ENCODE data around the gene RNF207. TPM values are rescaled to one million over a fixed set of nuclear protein-coding genes. Genes with fewer than 3 reads are reported as not detected.

Gene RNF207
- total and polyA plus RNA-seq, 2 of the 13 experiments (the other 11 are each of a cell fraction or from before 2014, with no cell fraction given): 9.8 to 15.9 TPM

DNA sequence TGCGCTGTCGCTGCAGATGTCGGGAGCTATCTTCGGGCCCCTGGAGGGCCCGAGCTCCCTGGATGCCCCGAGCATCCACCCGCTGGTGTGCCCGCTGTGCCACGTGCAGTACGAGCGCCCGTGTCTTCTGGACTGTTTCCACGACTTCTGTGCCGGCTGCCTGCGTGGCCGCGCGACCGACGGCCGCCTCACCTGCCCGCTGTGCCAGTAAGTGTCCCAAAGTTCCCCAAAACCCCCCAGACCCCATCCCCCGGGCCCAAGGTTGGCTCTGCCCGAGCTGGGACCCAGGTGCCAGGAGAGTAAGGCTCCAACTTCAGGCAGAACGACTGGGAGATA is 569 bp downstream of the RNF207 start (continued):
- TF ChIP-seq RBAK (CRISPR knock-in tag; IDR thresholded peaks at IDR 0.05): no peak
- TF ChIP-seq, protein P1, sequence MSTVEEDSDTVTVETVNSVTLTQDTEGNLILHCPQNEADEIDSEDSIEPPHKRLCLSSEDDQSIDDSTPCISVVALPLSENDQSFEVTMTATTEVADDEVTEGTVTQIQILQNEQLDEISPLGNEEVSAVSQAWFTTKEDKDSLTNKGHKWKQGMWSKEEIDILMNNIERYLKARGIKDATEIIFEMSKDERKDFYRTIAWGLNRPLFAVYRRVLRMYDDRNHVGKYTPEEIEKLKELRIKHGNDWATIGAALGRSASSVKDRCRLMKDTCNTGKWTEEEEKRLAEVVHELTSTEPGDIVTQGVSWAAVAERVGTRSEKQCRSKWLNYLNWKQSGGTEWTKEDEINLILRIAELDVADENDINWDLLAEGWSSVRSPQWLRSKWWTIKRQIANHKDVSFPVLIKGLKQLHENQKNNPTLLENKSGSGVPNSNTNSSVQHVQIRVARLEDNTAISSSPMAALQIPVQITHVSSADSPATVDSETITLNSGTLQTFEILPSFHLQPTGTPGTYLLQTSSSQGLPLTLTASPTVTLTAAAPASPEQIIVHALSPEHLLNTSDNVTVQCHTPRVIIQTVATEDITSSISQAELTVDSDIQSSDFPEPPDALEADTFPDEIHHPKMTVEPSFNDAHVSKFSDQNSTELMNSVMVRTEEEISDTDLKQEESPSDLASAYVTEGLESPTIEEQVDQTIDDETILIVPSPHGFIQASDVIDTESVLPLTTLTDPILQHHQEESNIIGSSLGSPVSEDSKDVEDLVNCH (CRISPR knock-in tag; IDR thresholded peaks at IDR 0.05): no peak
- 0 out of 2 replicates have a peak, but pooled peaks have one; percentile 23 for TF ChIP-seq HNRNPL (IDR thresholded peaks at IDR 0.05; ENCODE audit: low read depth, low read length)
- no peak for TF ChIP-seq CREBL2 (CRISPR knock-in tag; IDR thresholded peaks at IDR 0.05; ENCODE audit: borderline replicate concordance)
- TF ChIP-seq, protein P2, sequence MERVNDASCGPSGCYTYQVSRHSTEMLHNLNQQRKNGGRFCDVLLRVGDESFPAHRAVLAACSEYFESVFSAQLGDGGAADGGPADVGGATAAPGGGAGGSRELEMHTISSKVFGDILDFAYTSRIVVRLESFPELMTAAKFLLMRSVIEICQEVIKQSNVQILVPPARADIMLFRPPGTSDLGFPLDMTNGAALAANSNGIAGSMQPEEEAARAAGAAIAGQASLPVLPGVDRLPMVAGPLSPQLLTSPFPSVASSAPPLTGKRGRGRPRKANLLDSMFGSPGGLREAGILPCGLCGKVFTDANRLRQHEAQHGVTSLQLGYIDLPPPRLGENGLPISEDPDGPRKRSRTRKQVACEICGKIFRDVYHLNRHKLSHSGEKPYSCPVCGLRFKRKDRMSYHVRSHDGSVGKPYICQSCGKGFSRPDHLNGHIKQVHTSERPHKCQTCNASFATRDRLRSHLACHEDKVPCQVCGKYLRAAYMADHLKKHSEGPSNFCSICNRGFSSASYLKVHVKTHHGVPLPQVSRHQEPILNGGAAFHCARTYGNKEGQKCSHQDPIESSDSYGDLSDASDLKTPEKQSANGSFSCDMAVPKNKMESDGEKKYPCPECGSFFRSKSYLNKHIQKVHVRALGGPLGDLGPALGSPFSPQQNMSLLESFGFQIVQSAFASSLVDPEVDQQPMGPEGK (CRISPR knock-in tag; IDR thresholded peaks at IDR 0.05): no peak
- no peak for TF ChIP-seq POLR2G (IDR thresholded peaks at IDR 0.05; ENCODE audit: low read depth, low read length)

DNA sequence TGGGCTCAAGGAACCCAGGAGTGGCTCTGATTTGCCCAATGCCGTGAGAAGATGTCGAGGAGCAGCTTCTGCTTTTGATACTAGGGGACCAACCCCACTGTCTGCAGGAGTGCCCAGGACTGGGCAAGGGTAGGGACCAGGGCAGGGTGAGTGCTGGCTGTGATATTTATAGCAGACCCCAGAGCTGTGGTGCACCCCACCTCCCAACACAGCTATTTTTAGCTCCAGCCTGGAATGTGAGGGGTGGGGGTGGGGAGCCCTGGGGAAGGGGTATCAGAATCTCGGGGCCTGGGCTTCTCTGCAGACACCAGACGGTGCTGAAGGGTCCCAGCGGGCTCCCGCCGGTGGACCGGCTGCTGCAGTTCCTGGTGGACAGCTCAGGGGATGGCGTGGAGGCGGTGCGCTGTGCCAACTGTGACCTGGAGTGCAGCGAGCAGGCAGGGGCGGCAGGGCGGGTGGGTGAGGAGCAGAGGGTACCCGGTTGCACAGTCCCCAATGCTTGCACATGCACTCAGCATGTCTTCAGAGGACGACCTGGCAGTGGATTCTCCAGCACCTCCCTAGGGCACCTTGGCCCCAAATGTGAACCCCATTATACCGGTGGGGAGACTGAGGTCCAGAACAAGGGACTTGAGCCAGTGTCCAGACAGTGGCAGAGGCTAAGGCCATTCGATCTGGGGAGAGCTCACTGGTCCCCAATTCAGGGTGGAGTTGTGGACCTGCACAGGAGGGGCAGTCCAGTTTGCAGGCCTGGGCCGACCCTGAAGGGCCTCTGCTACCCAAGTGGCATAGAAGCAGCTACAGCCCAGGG is 1.4 kb downstream of the RNF207 start:
- WGBS (ENCODE audit: low lambda C conversion rate): 97% methylated on average over 3 of the region's 19 CpGs
- BruUV-seq (replicated peaks): TSS peak; percentile 68
- H3K79me2 ChIP-seq (ENCODE audit: insufficient read depth, low read length): no peaks in the 10 kb centered on the region
- CTCF ChIA-PET (ENCODE audit: low intra/inter-chr PET ratio, low total read pairs): no interaction called here
- H3K4me2 ChIP-seq (ENCODE audit: low read depth, low read length): peak overlapping the region; percentile 92
- in situ Hi-C loops (cut with HindIII; ENCODE audit: extremely low pct_ligation_motif_present, low pct_unique_long_range_greater_than_20kb) (no loop called here), intact Hi-C loops (cut with micrococcal nuclease; ENCODE audit: unreplicated experiment) (loop anchor here (10.0 kb wide), 1 partner anchor 622 kb away; no protein-coding TSS in a partner anchor)
- H2AFZ ChIP-seq (ENCODE audit: low read length): no peak overlapping the region
- H3K4me3 ChIP-seq (replicated peaks in 1 of 3; ENCODE audit: insufficient read depth in 1 of 3, low read depth in 2 of 3, low read length in 3 of 3): peak overlapping the region; percentile 19 to 90 (median 79); a peak in 4 of 6 replicates
- POLR2A ChIA-PET: interaction anchor here (0.6 to 1.7 kb wide), 6 partner anchors 15 to 186 kb away, joined by 3 to 11 read pairs (median 3); partner anchors contain the start of genes ACOT7 and ICMT
- TF ChIP-seq HIVEP1 (CRISPR knock-in tag; IDR thresholded peaks at IDR 0.05): 0 out of 2 replicates have a peak, but pooled peaks have one; percentile 29
- TF ChIP-seq EEA1 (CRISPR knock-in tag; IDR thresholded peaks at IDR 0.05; ENCODE audit: borderline replicate concordance): no peak
- H4K20me1 ChIP-seq (ENCODE audit: insufficient read depth, low read length): no peaks in the 10 kb centered on the region
- no peaks in the 10 kb centered on the region for H3K27me3 ChIP-seq (ENCODE audit: control insufficient read depth in 1 of 2, insufficient read depth in 2 of 2, low read length in 2 of 2)
- H3K36me3 ChIP-seq (replicated peaks in 1 of 2; ENCODE audit: control insufficient read depth in 1 of 2, insufficient read depth in 2 of 2, low read length in 2 of 2): peaks cover 4 to 12% of the 10 kb centered on the region in 2 experiments; a peak in 4 of 5 replicates
- no peak for DNase-seq (ENCODE audit: low spot score)
- H3K9me3 ChIP-seq (ENCODE audit: low read length): no peaks in the 10 kb centered on the region
- peak overlapping the region; percentile 78; the same call in 1 of the 2 replicates for H3K9ac ChIP-seq (ENCODE audit: insufficient read depth, low read depth, low read length)
- H3K4me1 ChIP-seq (ENCODE audit: insufficient read depth, low read length): peaks cover 17% of the 10 kb centered on the region
- no peak for FAIRE-seq
- ATAC-seq: no peak
- H3K27ac ChIP-seq (ENCODE audit: extremely low read length, insufficient read depth, low read length): no peak overlapping the region
